ENCODE measurements around the gene ADGRB2. TPM values are rescaled to one million over a fixed set of nuclear protein-coding genes. Genes with fewer than 3 reads are reported as not detected.

Gene ADGRB2
- total RNA-seq, 1 experiment from 2014 or later: 15.6 TPM

GRCh38 chr1:31745096-31745945 lies 18.8 kb downstream of the ADGRB2 start:
- Histone ChIP-seq H3K4me1 (replicated peaks; ENCODE audit: insufficient read depth) (no peaks in the 10 kb centered on the region), H3K36me3 (ENCODE audit: low read depth) (no peaks in the 10 kb centered on the region), H3K9me2 (ENCODE audit: insufficient read depth) (no peaks in the 10 kb centered on the region), H3K27me3 (ENCODE audit: insufficient read depth, low read depth) (no peaks in the 10 kb centered on the region), H3K79me2 (ENCODE audit: low read depth) (no peaks in the 10 kb centered on the region), H3K27ac (no peak overlapping the region), H3K4me3 (no peak overlapping the region), H2AFZ (no peak overlapping the region), H4K20me1 (ENCODE audit: insufficient read depth) (no peaks in the 10 kb centered on the region), H3K9me3 (ENCODE audit: insufficient read depth, low read depth) (no peaks in the 10 kb centered on the region), H3F3A (ENCODE audit: insufficient read depth, low read depth) (peaks cover 10% of the 10 kb centered on the region; the same call in 1 of the 2 replicates), H3K4me2 (no peak overlapping the region)
- CTCF ChIA-PET: interaction anchor here (0.6 to 1.5 kb wide), 6 partner anchors 15 to 221 kb away, joined by 3 to 14 read pairs (median 4); no protein-coding TSS in a partner anchor
- POLR2A ChIA-PET (ENCODE audit: unreplicated experiment): interaction anchor here (0.6 to 0.7 kb wide), 2 partner anchors 76 to 328 kb away, joined by 3 to 9 read pairs; no protein-coding TSS in a partner anchor
- intact Hi-C loops (cut with micrococcal nuclease; ENCODE audit: unreplicated experiment): loop anchor here (1.0 kb wide), 1 partner anchor 82 kb away; no protein-coding TSS in a partner anchor
- no TSS peak for BruUV-seq (replicated peaks)
- TF ChIP-seq EZH2 (IDR thresholded peaks at IDR 0.05; ENCODE audit: low read depth) (no peak), CTCF (conservative IDR thresholded peaks at IDR 0.05) (peak; percentile 98)
- DNase-seq: peak; percentile 61 to 68

- no peaks in the 10 kb centered on the region for H3K4me1 ChIP-seq (replicated peaks; ENCODE audit: insufficient read depth)
- intact Hi-C loops (cut with micrococcal nuclease; ENCODE audit: unreplicated experiment): no loop called here
- CTCF ChIA-PET: interaction anchor here (1.5 kb wide), 1 partner anchor 80 kb away, joined by 7 read pairs; no protein-coding TSS in a partner anchor
Measured at GRCh38 chr1:31744165-31744888, 19.8 kb downstream of the ADGRB2 start.

More at GRCh38 chr1:31744165-31744888, 19.8 kb downstream of the ADGRB2 start:
- Histone ChIP-seq H4K20me1 (ENCODE audit: insufficient read depth) (no peaks in the 10 kb centered on the region), H3F3A (ENCODE audit: insufficient read depth, low read depth) (peaks cover 10% of the 10 kb centered on the region; the same call in 1 of the 2 replicates), H3K79me2 (ENCODE audit: low read depth) (no peaks in the 10 kb centered on the region), H3K4me3 (no peak overlapping the region), H2AFZ (no peak overlapping the region), H3K9me3 (ENCODE audit: insufficient read depth, low read depth) (no peaks in the 10 kb centered on the region), H3K9me2 (ENCODE audit: insufficient read depth) (no peaks in the 10 kb centered on the region), H3K36me3 (ENCODE audit: low read depth) (no peaks in the 10 kb centered on the region), H3K4me2 (no peak overlapping the region), H3K27me3 (ENCODE audit: insufficient read depth, low read depth) (no peaks in the 10 kb centered on the region), H3K27ac (no peak overlapping the region)
- no peak for TF ChIP-seq CTCF (conservative IDR thresholded peaks at IDR 0.05)
- no peak for TF ChIP-seq EZH2 (IDR thresholded peaks at IDR 0.05; ENCODE audit: low read depth)
- BruUV-seq (replicated peaks): no TSS peak
- DNase-seq: no peak
- POLR2A ChIA-PET (ENCODE audit: unreplicated experiment): interaction anchor here (0.7 kb wide), 1 partner anchor 75 kb away, joined by 3 read pairs; no protein-coding TSS in a partner anchor
